ENCODE data around the gene AHCYL2. TPM values are rescaled to one million over a fixed set of nuclear protein-coding genes. Genes with fewer than 3 reads are reported as not detected.
A peak's percentile ranks its signal among the peaks of the same experiment; 100 is the strongest.
"Not testable (repeated sequence)": the region's sequence is repeated elsewhere in the genome, so short reads cannot be mapped to it uniquely, and the experiment has no call there.

Gene AHCYL2
- total RNA-seq, 2 experiments from 2014 or later: 18.5 to 21.0 TPM

GRCh38 chr7:129356176-129356575, 131.3 kb downstream of the AHCYL2 start:
- Mint-ChIP-seq H3K4me1 (peaks cover 6% of the 10 kb centered on the region), H3K27ac (no peak overlapping the region), H3K27me3 (no peaks in the 10 kb centered on the region), H3K36me3 (ENCODE audit: low read depth) (no peaks in the 10 kb centered on the region), H3K9me3 (no peaks in the 10 kb centered on the region), H3K4me3 (no peak overlapping the region)
- ChIA-PET POLR2A (no interaction called here), CTCF (no interaction called here)
- DNase-seq: no peak

- no peaks in the 10 kb centered on the region for H3K36me3 Mint-ChIP-seq (ENCODE audit: low read depth)
- no peak overlapping the region for H3K4me3 Mint-ChIP-seq
- no peaks in the 10 kb centered on the region for H3K9me3 Mint-ChIP-seq
- H3K27me3 Mint-ChIP-seq: no peaks in the 10 kb centered on the region
- POLR2A ChIA-PET: interaction anchor here (0.5 to 1.3 kb wide), 2 partner anchors 9 to 230 kb away, joined by 4 read pairs; no protein-coding TSS in a partner anchor
- H3K27ac Mint-ChIP-seq: no peak overlapping the region
- DNase-seq: no peak
- H3K4me1 Mint-ChIP-seq: peaks cover 5% of the 10 kb centered on the region
- CTCF ChIA-PET: interaction anchor here (1.1 to 5.4 kb wide), 4 partner anchors 9 to 141 kb away, joined by 4 to 32 read pairs (median 12); no protein-coding TSS in a partner anchor
These were observed 134.3 kb downstream of the AHCYL2 start for GRCh38 chr7:129359176-129359575.

DNA sequence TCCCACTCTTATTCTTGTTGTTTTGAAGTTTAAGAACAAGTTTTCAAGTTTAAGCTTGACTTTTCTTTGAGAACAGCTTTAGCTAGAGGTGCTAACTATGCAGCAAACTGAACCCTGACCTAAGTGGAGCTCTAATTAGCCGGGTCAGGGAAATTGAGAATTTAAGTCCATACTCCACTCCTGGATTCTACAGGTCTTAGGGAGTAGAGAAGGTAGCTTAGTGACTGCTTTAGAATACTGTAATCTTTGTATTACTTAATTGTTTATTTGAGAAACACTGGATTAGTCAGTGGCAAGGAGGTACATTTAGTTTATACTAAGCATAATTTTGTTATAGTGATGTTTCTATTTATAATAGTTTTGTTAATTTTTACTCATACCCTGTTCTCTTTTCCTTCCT, 134.8 kb downstream of the AHCYL2 start:
- no peak for DNase-seq
- H3K4me1 Mint-ChIP-seq: peaks cover 5% of the 10 kb centered on the region
- no peak overlapping the region for H3K27ac Mint-ChIP-seq
- no peaks in the 10 kb centered on the region for H3K27me3 Mint-ChIP-seq
- no peak overlapping the region for H3K4me3 Mint-ChIP-seq
- ChIA-PET CTCF (interaction anchor here (0.8 to 5.4 kb wide), 4 partner anchors 8 to 141 kb away, joined by 3 to 32 read pairs (median 12); no protein-coding TSS in a partner anchor), POLR2A (interaction anchor here (0.5 to 1.3 kb wide), 3 partner anchors 9 to 230 kb away, joined by 3 to 4 read pairs (median 4); no protein-coding TSS in a partner anchor)
- no peaks in the 10 kb centered on the region for H3K9me3 Mint-ChIP-seq
- H3K36me3 Mint-ChIP-seq (ENCODE audit: low read depth): no peaks in the 10 kb centered on the region

- Mint-ChIP-seq H3K9me3 (no peaks in the 10 kb centered on the region), H3K4me1 (peaks cover 10% of the 10 kb centered on the region), H3K27ac (no peak overlapping the region), H3K4me3 (no peak overlapping the region), H3K36me3 (ENCODE audit: low read depth) (no peaks in the 10 kb centered on the region), H3K27me3 (no peaks in the 10 kb centered on the region)
- POLR2A ChIA-PET: no interaction called here
- CTCF ChIA-PET: interaction anchor here (0.5 to 5.4 kb wide), 3 partner anchors 13 to 124 kb away, joined by 3 to 32 read pairs (median 4); no protein-coding TSS in a partner anchor
- DNase-seq: no peak
These were observed 136.9 kb downstream of the AHCYL2 start for GRCh38 chr7:129361771-129362170.

DNA sequence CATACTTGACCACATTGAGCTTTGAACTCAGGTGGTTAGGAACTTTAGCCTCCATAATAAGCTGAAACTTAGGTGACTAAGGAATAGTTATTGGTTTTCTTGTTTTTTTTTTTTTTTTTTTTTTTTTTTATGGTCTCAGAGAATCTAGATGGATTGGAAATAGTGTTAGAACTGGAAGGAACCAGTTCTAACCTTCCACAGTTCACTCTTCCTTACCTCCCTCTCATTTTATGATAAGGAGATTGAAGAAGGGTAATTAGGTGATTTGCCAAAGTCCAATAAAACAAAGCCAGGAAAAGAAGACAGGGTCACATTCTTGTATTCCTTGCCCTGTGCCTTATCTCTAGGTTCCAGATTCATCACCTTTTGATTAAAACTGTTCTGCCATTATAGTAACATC, 137.7 kb downstream of the AHCYL2 start:
- H3K36me3 Mint-ChIP-seq (ENCODE audit: low read depth): no peaks in the 10 kb centered on the region
- H3K27me3 Mint-ChIP-seq: no peaks in the 10 kb centered on the region
- H3K4me1 Mint-ChIP-seq: peaks cover 16% of the 10 kb centered on the region
- ChIA-PET CTCF (interaction anchor here (1.0 to 5.4 kb wide), 3 partner anchors 13 to 21 kb away, joined by 3 to 32 read pairs (median 4); no protein-coding TSS in a partner anchor), POLR2A (no interaction called here)
- no peak overlapping the region for H3K27ac Mint-ChIP-seq
- no peaks in the 10 kb centered on the region for H3K9me3 Mint-ChIP-seq
- DNase-seq: no peak
- no peak overlapping the region for H3K4me3 Mint-ChIP-seq

DNA sequence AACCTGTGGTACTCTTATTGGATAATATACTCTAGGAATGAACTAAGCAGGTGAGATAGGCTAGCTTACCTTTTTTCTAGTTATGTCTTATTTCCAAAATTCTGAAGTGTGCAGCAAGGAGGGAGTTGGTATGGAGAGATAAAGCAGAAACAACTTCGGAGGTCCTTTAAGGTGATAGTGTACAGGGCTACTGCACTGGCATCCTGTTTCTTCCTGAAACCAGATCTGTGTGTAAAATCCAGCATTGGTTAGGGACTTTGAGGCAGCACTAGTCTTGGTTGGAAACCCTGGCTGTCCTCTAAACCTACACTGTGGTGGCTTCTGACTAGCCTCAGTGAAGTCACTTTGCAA, 142.5 kb downstream of the AHCYL2 start:
- CTCF ChIA-PET: interaction anchor here (0.7 to 7.0 kb wide), 48 partner anchors 8 to 662 kb away, joined by 3 to 166 read pairs (median 6); partner anchors contain the start of genes AHCYL2, SMKR1 and STRIP2
- no peaks in the 10 kb centered on the region for H3K36me3 Mint-ChIP-seq (ENCODE audit: low read depth)
- H3K27ac Mint-ChIP-seq: peak overlapping the region; percentile 92
- H3K9me3 Mint-ChIP-seq: no peaks in the 10 kb centered on the region
- peaks cover 46% of the 10 kb centered on the region for H3K4me1 Mint-ChIP-seq
- H3K4me3 Mint-ChIP-seq: no peak overlapping the region
- no peaks in the 10 kb centered on the region for H3K27me3 Mint-ChIP-seq
- POLR2A ChIA-PET: interaction anchor here (0.8 to 2.5 kb wide), 14 partner anchors 10 to 282 kb away, joined by 3 to 39 read pairs (median 6); partner anchors contain the start of genes NRF1 and STRIP2
- DNase-seq: no peak

GRCh38 chr7:129367700-129368388, 143.0 kb downstream of the AHCYL2 start:
- no peaks in the 10 kb centered on the region for H3K27me3 Mint-ChIP-seq
- peaks cover 50% of the 10 kb centered on the region for H3K4me1 Mint-ChIP-seq
- POLR2A ChIA-PET: interaction anchor here (0.6 to 2.5 kb wide), 19 partner anchors 8 to 282 kb away, joined by 3 to 39 read pairs (median 3); partner anchors contain the start of genes NRF1 and STRIP2
- H3K36me3 Mint-ChIP-seq (ENCODE audit: low read depth): no peaks in the 10 kb centered on the region
- H3K27ac Mint-ChIP-seq: peak overlapping the region; percentile 92
- peak overlapping the region; percentile 72 for H3K4me3 Mint-ChIP-seq
- CTCF ChIA-PET: interaction anchor here (0.7 to 7.0 kb wide), 60 partner anchors 8 to 661 kb away, joined by 3 to 166 read pairs (median 5); partner anchors contain the start of genes AHCYL2, SMKR1 and STRIP2
- peak; percentile 87 for DNase-seq
- H3K9me3 Mint-ChIP-seq: no peaks in the 10 kb centered on the region

GRCh38 chr7:129368389-129368986, 143.7 kb downstream of the AHCYL2 start:
- Mint-ChIP-seq H3K4me3 (peak overlapping the region; percentile 72), H3K4me1 (peaks cover 55% of the 10 kb centered on the region)

DNA sequence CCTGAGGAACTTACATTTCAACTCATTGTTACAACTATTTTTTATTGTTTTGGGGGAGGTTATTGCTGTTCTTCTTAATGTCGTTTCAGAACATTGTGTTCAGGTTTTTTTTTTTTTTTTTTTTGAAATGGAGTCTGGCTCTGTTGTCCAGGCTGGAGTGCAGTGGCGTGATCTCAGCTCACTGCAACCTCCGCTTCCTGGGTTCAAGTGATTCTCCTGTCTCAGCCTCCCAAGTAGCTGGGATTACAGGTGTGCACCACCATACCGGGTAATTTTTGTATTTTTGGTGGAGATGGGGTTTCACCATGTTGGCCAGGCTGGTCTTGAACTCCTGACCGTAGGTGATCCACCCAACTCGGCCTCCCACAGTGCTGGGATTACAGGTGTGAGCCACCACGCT, 144.6 kb downstream of the AHCYL2 start:
- not testable (repeated sequence) for H3K27ac Mint-ChIP-seq, H3K4me3 Mint-ChIP-seq
- peaks cover 59% of the 10 kb centered on the region for H3K4me1 Mint-ChIP-seq

More at GRCh38 chr7:129368389-129368986, 143.7 kb downstream of the AHCYL2 start:
- Mint-ChIP-seq H3K27me3 (no peaks in the 10 kb centered on the region), H3K36me3 (ENCODE audit: low read depth) (no peaks in the 10 kb centered on the region), H3K27ac (peak overlapping the region; percentile 92), H3K9me3 (no peaks in the 10 kb centered on the region)
- ChIA-PET POLR2A (interaction anchor here (0.5 to 2.5 kb wide), 18 partner anchors 9 to 245 kb away, joined by 3 to 39 read pairs (median 4); partner anchors contain the start of genes NRF1 and STRIP2), CTCF (interaction anchor here (0.7 to 7.0 kb wide), 49 partner anchors 9 to 642 kb away, joined by 3 to 166 read pairs (median 5); partner anchors contain the start of genes AHCYL2, SMKR1 and STRIP2)
- peak; percentile 34 for DNase-seq

GRCh38 chr7:129370812-129371211, 146.0 kb downstream of the AHCYL2 start:
- ChIA-PET CTCF (interaction anchor here (0.7 to 7.0 kb wide), 10 partner anchors 8 to 454 kb away, joined by 3 to 166 read pairs (median 4); no protein-coding TSS in a partner anchor), POLR2A (interaction anchor here (0.6 to 1.5 kb wide), 4 partner anchors 10 to 146 kb away, joined by 3 read pairs; partner anchors contain the start of gene AHCYL2)
- Mint-ChIP-seq H3K27me3 (no peaks in the 10 kb centered on the region), H3K36me3 (ENCODE audit: low read depth) (no peaks in the 10 kb centered on the region), H3K27ac (no peak overlapping the region), H3K4me3 (no peak overlapping the region), H3K4me1 (peaks cover 70% of the 10 kb centered on the region), H3K9me3 (no peaks in the 10 kb centered on the region)
- no peak for DNase-seq

More for the DNA sequence above, 144.6 kb downstream of the AHCYL2 start:
- ChIA-PET POLR2A (interaction anchor here (2.5 kb wide), 1 partner anchor 65 kb away, joined by 30 read pairs; the partner anchor contains the start of gene STRIP2), CTCF (interaction anchor here (1.2 to 7.0 kb wide), 10 partner anchors 10 to 456 kb away, joined by 3 to 166 read pairs (median 12); no protein-coding TSS in a partner anchor)
- H3K9me3 Mint-ChIP-seq; H3K27me3 Mint-ChIP-seq; H3K36me3 Mint-ChIP-seq (ENCODE audit: low read depth); DNase-seq: not testable (repeated sequence)

GRCh38 chr7:129371487-129371886, 146.7 kb downstream of the AHCYL2 start:
- CTCF ChIA-PET: interaction anchor here (0.8 to 7.0 kb wide), 8 partner anchors 8 to 454 kb away, joined by 3 to 166 read pairs (median 4); no protein-coding TSS in a partner anchor
- H3K27ac Mint-ChIP-seq: no peak overlapping the region
- no peak for DNase-seq
- H3K4me1 Mint-ChIP-seq: peaks cover 71% of the 10 kb centered on the region
- no peaks in the 10 kb centered on the region for H3K27me3 Mint-ChIP-seq
- POLR2A ChIA-PET: interaction anchor here (0.6 to 1.3 kb wide), 3 partner anchors 62 to 147 kb away, joined by 3 read pairs; partner anchors contain the start of gene AHCYL2
- no peak overlapping the region for H3K4me3 Mint-ChIP-seq
- no peaks in the 10 kb centered on the region for H3K9me3 Mint-ChIP-seq
- no peaks in the 10 kb centered on the region for H3K36me3 Mint-ChIP-seq (ENCODE audit: low read depth)

DNA sequence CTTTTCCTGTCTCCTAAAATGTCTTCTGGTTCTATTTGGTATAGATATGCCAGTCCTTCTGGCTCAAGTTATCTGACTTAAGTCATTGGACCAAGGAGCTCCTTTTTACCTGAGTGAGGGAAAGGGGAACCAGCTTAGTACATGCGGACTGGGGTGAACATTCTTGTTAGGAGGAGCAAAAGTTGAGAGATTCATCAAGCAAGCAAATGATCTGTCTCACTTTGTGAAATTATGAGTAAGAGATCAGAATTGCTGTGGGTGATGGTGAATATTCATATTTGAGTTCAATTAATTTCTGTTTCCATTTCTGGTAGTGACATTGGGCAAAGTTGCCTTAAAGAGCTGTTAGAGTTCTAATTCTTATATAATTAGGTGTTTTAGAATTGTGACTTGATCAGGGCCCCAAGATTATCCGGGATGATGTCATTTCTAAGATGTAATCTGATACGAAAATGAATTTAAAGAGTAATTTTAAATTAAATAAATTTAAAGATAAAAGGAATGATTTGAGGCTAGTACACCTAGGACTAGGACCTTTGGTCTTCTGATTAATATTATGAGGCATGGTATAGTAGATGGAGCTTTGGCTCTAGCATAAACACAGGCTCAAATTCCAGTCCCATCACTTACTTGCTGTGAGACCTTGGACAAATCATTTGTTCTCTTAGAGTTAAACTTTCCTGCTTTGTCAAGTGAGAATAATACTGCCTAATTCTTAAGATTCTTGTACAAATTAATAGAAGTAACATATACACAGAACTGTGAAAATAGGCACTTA, 149.0 kb downstream of the AHCYL2 start:
- H3K27ac Mint-ChIP-seq: no peak overlapping the region
- H3K9me3 Mint-ChIP-seq: no peaks in the 10 kb centered on the region
- CTCF ChIA-PET: interaction anchor here (1.2 to 6.5 kb wide), 6 partner anchors 12 to 155 kb away, joined by 3 to 32 read pairs (median 4); no protein-coding TSS in a partner anchor
- H3K36me3 Mint-ChIP-seq (ENCODE audit: low read depth): peaks cover 9% of the 10 kb centered on the region
- POLR2A ChIA-PET: interaction anchor here (0.7 kb wide), 1 partner anchor 61 kb away, joined by 3 read pairs; the partner anchor contains the start of gene STRIP2
- no peak overlapping the region for H3K4me3 Mint-ChIP-seq
- H3K27me3 Mint-ChIP-seq: no peaks in the 10 kb centered on the region
- H3K4me1 Mint-ChIP-seq: peaks cover 67% of the 10 kb centered on the region
- no peak for DNase-seq

All from activated CD4-positive, alpha-beta memory T cell treated with anti-CD3 and anti-CD28 coated beads, Interleukin-2, amount 10 ng/mL, durations not matched to agents 7 days and 5 days (primary cell).